ENCODE results near the gene LRAT.

- TF ChIP-seq CTCF (IDR thresholded peaks at IDR 0.05; ENCODE audit: insufficient read depth, low read length) (no peak), POLR2AphosphoS5 (IDR thresholded peaks at IDR 0.05; ENCODE audit: low read depth) (no peak), SPI1 (IDR thresholded peaks at IDR 0.05; ENCODE audit: borderline replicate concordance, low read depth) (no peak), GABPA (IDR thresholded peaks at IDR 0.05; ENCODE audit: low read depth) (no peak), REST (IDR thresholded peaks at IDR 0.05; ENCODE audit: insufficient replicate concordance, low read depth) (no peak)
These were observed 23.7 kb upstream of the LRAT start for GRCh38 chr4:154720123-154720522.
